HEK293 (cell line): ENCODE data around the gene RASSF1.
A peak's percentile ranks its signal among the peaks of the same experiment; 100 is the strongest.

Experiments used
- GFI1B ChIP-seq: fragments of 450-650 bp; formaldehyde crosslinking; IDR thresholded peaks from 2 replicates; pipeline ENCODE4 v1.5.1; 2016; ENCODE audit warnings: missing biosample characterization, missing genetic modification characterization
- KLF16 ChIP-seq: fragments of 450-650 bp; formaldehyde crosslinking; IDR thresholded peaks from 2 replicates; pipeline ENCODE4 v1.5.1; 2017; ENCODE audit warnings: missing biosample characterization, missing genetic modification characterization
- MYNN ChIP-seq: fragments of 450-650 bp; formaldehyde crosslinking; IDR thresholded peaks from 2 replicates; pipeline ENCODE4 v1.5.1; 2016; ENCODE audit warnings: missing biosample characterization, missing genetic modification characterization, borderline replicate concordance
- MZF1 ChIP-seq: fragments of 450-650 bp; formaldehyde crosslinking; IDR thresholded peaks from 2 replicates; pipeline ENCODE4 v1.5.1; 2017; ENCODE audit warnings: missing biosample characterization, missing genetic modification characterization, borderline replicate concordance
- SALL2 ChIP-seq: fragments of 450-650 bp; formaldehyde crosslinking; IDR thresholded peaks from 2 replicates; pipeline ENCODE4 v1.5.0; 2017; ENCODE audit warnings: missing biosample characterization, mild to moderate bottlenecking, missing genetic modification characterization, borderline replicate concordance
- SCRT1 ChIP-seq: fragments of 450-650 bp; formaldehyde crosslinking; IDR thresholded peaks from 2 replicates; pipeline ENCODE4 v1.5.1; 2016; ENCODE audit warnings: missing biosample characterization, missing genetic modification characterization, borderline replicate concordance
- SP2 ChIP-seq: fragments of 450-650 bp; formaldehyde crosslinking; IDR thresholded peaks from 2 replicates; pipeline ENCODE4 v1.5.1; 2016; ENCODE audit warnings: missing biosample characterization, missing genetic modification characterization
- ZBTB48 ChIP-seq: fragments of 450-650 bp; formaldehyde crosslinking; IDR thresholded peaks from 2 replicates; pipeline ENCODE4 v1.5.1; 2016; ENCODE audit warnings: missing biosample characterization, missing genetic modification characterization
- ZNF211 ChIP-seq: fragments of 450-650 bp; formaldehyde crosslinking; IDR thresholded peaks from 2 replicates; pipeline ENCODE4 v1.5.1; 2016; ENCODE audit warnings: low read depth, missing biosample characterization, missing genetic modification characterization
- ZNF266 ChIP-seq: fragments of 450-650 bp; formaldehyde crosslinking; IDR thresholded peaks from 2 replicates; pipeline ENCODE4 v1.5.1; 2016; ENCODE audit warnings: missing biosample characterization, missing genetic modification characterization, low read depth
- ZNF350 ChIP-seq: fragments of 450-650 bp; formaldehyde crosslinking; IDR thresholded peaks from 2 replicates; pipeline ENCODE4 v1.5.0; 2017; ENCODE audit warnings: missing biosample characterization, mild to moderate bottlenecking, missing genetic modification characterization
- ZNF433 ChIP-seq: fragments of 450-650 bp; formaldehyde crosslinking; IDR thresholded peaks from 2 replicates; pipeline ENCODE4 v1.5.1; 2016; ENCODE audit warnings: missing biosample characterization, missing genetic modification characterization, low read depth
- ZNF544 ChIP-seq: fragments of 450-650 bp; formaldehyde crosslinking; IDR thresholded peaks from 2 replicates; pipeline ENCODE4 v1.5.0; 2017; ENCODE audit warnings: missing biosample characterization, missing genetic modification characterization
- ZNF621 ChIP-seq: fragments of 450-650 bp; formaldehyde crosslinking; IDR thresholded peaks from 2 replicates; pipeline ENCODE4 v1.5.1; 2017; ENCODE audit warnings: missing biosample characterization, missing genetic modification characterization
- ZNF664 ChIP-seq: fragments of 450-650 bp; formaldehyde crosslinking; IDR thresholded peaks from 2 replicates; pipeline ENCODE4 v1.5.1; 2016; ENCODE audit warnings: missing biosample characterization, missing genetic modification characterization
- ZNF670 ChIP-seq: fragments of 450-650 bp; formaldehyde crosslinking; IDR thresholded peaks from 2 replicates; pipeline ENCODE4 v1.5.1; 2016; ENCODE audit warnings: missing biosample characterization, missing genetic modification characterization, low read depth
- ZNF707 ChIP-seq: fragments of 450-650 bp; formaldehyde crosslinking; IDR thresholded peaks from 2 replicates; pipeline ENCODE4 v1.5.1; 2016; ENCODE audit warnings: missing biosample characterization, missing genetic modification characterization
- ZXDB ChIP-seq: fragments of 450-650 bp; formaldehyde crosslinking; IDR thresholded peaks from 2 replicates; pipeline ENCODE4 v1.5.1; 2016; ENCODE audit warnings: missing biosample characterization, missing genetic modification characterization
- TF ChIP-seq, protein P1 (sequence below): fragments of 450-650 bp; formaldehyde crosslinking; IDR thresholded peaks from 2 replicates; pipeline ENCODE4 v1.5.1; 2016; ENCODE audit warnings: missing biosample characterization, missing genetic modification characterization, low read depth
- TF ChIP-seq, protein P2 (sequence below): fragments of 450-650 bp; formaldehyde crosslinking; IDR thresholded peaks from 2 replicates; pipeline ENCODE4 v1.5.1; 2016; ENCODE audit warnings: missing biosample characterization, missing genetic modification characterization
- TF ChIP-seq, protein P3 (sequence below): fragments of 450-650 bp; formaldehyde crosslinking; IDR thresholded peaks from 2 replicates; pipeline ENCODE4 v1.5.1; 2017; ENCODE audit warnings: missing biosample characterization, missing genetic modification characterization
- TF ChIP-seq, protein P4 (sequence below): fragments of 450-650 bp; formaldehyde crosslinking; IDR thresholded peaks from 2 replicates; pipeline ENCODE4; 2016; ENCODE audit warnings: missing biosample characterization, missing genetic modification characterization
- TF ChIP-seq, protein P5 (sequence below): fragments of 450-650 bp; formaldehyde crosslinking; IDR thresholded peaks from 2 replicates; pipeline ENCODE4 v1.5.1; 2016; ENCODE audit warnings: missing biosample characterization, missing genetic modification characterization
- TF ChIP-seq, protein P6 (sequence below): fragments of 450-650 bp; formaldehyde crosslinking; IDR thresholded peaks from 2 replicates; pipeline ENCODE4 v1.5.1; 2016; ENCODE audit warnings: missing biosample characterization, missing genetic modification characterization
- TF ChIP-seq, protein P7 (sequence below): fragments of 450-650 bp; formaldehyde crosslinking; IDR thresholded peaks from 2 replicates; pipeline ENCODE4 v1.5.1; 2016; ENCODE audit warnings: missing biosample characterization, missing genetic modification characterization, low read depth
- TF ChIP-seq, protein P8 (sequence below): fragments of 450-650 bp; formaldehyde crosslinking; IDR thresholded peaks from 2 replicates; pipeline ENCODE4 v1.5.1; 2017; ENCODE audit warnings: missing biosample characterization, missing genetic modification characterization

RASSF1 gene

DNA sequence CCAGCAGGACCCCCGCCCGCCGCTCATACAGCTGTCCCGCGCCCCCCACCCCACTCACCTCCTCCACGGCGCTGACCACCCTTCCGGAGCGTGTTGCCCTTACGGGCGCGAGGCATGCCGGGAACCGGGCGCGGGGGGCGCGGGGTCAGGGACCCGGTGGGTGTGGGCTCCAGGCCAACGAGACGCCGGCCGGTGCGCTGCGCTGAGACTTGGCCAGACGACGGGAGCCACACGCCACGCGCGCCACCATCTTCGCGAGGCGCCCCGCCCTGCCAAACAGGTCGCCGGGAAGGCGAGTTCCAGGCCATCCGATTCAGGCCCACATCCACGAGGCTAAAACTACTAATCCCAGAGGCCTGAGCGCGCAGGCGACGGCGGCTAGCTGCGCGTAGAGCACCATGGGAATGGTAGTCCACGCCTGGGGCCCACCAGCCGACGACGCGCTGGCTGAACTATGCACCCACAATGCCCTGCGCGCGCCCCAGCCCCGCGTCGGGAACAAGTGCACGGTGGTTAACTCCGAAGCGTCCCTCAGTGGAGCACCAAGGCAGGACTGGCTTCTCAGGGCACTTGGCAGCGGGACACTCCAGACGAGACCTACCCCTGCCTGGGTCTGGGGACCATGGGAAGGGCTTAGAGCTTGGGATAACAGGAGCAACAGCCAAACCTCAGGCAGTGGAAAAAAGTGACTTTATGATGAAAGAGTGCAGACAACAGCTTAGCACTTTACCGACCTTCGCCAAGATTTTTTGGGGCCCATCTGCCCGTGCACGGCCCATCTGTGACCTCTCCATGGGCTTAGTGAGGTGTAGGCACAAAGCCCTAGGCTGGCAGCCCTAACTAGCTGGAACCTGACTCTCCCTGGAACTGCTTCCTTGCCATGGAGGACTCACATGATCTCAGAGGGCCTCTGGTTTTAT, 48.2 kb downstream of the RASSF1 start, which contains the start of gene IFRD2 (continued):
- TF ChIP-seq, protein P1, sequence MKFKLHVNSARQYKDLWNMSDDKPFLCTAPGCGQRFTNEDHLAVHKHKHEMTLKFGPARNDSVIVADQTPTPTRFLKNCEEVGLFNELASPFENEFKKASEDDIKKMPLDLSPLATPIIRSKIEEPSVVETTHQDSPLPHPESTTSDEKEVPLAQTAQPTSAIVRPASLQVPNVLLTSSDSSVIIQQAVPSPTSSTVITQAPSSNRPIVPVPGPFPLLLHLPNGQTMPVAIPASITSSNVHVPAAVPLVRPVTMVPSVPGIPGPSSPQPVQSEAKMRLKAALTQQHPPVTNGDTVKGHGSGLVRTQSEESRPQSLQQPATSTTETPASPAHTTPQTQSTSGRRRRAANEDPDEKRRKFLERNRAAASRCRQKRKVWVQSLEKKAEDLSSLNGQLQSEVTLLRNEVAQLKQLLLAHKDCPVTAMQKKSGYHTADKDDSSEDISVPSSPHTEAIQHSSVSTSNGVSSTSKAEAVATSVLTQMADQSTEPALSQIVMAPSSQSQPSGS (tag by site-specific recombination): no peak
- TF ChIP-seq ZNF621 (tag by site-specific recombination) (no peak), KLF16 (tag by site-specific recombination) (peak; percentile 84), ZNF544 (tag by site-specific recombination) (no peak), MZF1 (tag by site-specific recombination) (no peak), ZNF707 (tag by site-specific recombination) (no peak), SP2 (peak; percentile 58), ZNF433 (tag by site-specific recombination) (no peak), GFI1B (tag by site-specific recombination) (no peak), ZNF266 (tag by site-specific recombination) (no peak), ZNF670 (tag by site-specific recombination) (no peak), ZNF664 (no peak), MYNN (no peak), ZNF211 (tag by site-specific recombination) (no peak), ZNF350 (no peak), ZBTB48 (tag by site-specific recombination) (peak; percentile 67; the same call in 1 of the 2 replicates), SALL2 (tag by site-specific recombination) (no peak), ZXDB (peak; percentile 72), SCRT1 (no peak)
- TF ChIP-seq, protein P2, sequence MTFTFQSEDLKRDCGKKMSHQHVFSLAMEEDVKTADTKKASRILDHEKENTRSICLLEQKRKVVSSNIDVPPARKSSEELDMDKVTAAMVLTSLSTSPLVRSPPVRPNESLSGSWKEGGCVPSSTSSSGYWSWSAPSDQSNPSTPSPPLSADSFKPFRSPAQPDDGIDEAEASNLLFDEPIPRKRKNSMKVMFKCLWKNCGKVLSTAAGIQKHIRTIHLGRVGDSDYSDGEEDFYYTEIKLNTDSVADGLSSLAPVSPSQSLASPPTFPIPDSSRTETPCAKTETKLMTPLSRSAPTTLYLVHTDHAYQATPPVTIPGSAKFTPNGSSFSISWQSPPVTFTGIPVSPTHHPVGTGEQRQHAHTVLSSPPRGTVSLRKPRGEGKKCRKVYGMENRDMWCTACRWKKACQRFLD (tag by site-specific recombination): peak; percentile 99
- TF ChIP-seq, protein P3, sequence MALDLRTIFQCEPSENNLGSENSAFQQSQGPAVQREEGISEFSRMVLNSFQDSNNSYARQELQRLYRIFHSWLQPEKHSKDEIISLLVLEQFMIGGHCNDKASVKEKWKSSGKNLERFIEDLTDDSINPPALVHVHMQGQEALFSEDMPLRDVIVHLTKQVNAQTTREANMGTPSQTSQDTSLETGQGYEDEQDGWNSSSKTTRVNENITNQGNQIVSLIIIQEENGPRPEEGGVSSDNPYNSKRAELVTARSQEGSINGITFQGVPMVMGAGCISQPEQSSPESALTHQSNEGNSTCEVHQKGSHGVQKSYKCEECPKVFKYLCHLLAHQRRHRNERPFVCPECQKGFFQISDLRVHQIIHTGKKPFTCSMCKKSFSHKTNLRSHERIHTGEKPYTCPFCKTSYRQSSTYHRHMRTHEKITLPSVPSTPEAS (tag by site-specific recombination): no peak
- TF ChIP-seq, protein P4, sequence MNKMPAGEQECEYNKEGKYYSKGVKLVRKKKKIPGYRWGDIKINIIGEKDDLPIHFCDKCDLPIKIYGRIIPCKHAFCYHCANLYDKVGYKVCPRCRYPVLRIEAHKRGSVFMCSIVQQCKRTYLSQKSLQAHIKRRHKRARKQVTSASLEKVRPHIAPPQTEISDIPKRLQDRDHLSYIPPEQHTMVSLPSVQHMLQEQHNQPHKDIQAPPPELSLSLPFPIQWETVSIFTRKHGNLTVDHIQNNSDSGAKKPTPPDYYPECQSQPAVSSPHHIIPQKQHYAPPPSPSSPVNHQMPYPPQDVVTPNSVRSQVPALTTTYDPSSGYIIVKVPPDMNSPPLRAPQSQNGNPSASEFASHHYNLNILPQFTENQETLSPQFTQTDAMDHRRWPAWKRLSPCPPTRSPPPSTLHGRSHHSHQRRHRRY (tag by site-specific recombination): no peak
- TF ChIP-seq, protein P5, sequence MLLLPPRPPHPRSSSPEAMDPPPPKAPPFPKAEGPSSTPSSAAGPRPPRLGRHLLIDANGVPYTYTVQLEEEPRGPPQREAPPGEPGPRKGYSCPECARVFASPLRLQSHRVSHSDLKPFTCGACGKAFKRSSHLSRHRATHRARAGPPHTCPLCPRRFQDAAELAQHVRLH (tag by site-specific recombination): no peak
- TF ChIP-seq, protein P6, sequence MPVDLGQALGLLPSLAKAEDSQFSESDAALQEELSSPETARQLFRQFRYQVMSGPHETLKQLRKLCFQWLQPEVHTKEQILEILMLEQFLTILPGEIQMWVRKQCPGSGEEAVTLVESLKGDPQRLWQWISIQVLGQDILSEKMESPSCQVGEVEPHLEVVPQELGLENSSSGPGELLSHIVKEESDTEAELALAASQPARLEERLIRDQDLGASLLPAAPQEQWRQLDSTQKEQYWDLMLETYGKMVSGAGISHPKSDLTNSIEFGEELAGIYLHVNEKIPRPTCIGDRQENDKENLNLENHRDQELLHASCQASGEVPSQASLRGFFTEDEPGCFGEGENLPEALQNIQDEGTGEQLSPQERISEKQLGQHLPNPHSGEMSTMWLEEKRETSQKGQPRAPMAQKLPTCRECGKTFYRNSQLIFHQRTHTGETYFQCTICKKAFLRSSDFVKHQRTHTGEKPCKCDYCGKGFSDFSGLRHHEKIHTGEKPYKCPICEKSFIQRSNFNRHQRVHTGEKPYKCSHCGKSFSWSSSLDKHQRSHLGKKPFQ (tag by site-specific recombination): no peak
- TF ChIP-seq, protein P7, sequence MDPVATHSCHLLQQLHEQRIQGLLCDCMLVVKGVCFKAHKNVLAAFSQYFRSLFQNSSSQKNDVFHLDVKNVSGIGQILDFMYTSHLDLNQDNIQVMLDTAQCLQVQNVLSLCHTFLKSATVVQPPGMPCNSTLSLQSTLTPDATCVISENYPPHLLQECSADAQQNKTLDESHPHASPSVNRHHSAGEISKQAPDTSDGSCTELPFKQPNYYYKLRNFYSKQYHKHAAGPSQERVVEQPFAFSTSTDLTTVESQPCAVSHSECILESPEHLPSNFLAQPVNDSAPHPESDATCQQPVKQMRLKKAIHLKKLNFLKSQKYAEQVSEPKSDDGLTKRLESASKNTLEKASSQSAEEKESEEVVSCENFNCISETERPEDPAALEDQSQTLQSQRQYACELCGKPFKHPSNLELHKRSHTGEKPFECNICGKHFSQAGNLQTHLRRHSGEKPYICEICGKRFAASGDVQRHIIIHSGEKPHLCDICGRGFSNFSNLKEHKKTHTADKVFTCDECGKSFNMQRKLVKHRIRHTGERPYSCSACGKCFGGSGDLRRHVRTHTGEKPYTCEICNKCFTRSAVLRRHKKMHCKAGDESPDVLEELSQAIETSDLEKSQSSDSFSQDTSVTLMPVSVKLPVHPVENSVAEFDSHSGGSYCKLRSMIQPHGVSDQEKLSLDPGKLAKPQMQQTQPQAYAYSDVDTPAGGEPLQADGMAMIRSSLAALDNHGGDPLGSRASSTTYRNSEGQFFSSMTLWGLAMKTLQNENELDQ (tag by site-specific recombination): no peak
- TF ChIP-seq, protein P8, sequence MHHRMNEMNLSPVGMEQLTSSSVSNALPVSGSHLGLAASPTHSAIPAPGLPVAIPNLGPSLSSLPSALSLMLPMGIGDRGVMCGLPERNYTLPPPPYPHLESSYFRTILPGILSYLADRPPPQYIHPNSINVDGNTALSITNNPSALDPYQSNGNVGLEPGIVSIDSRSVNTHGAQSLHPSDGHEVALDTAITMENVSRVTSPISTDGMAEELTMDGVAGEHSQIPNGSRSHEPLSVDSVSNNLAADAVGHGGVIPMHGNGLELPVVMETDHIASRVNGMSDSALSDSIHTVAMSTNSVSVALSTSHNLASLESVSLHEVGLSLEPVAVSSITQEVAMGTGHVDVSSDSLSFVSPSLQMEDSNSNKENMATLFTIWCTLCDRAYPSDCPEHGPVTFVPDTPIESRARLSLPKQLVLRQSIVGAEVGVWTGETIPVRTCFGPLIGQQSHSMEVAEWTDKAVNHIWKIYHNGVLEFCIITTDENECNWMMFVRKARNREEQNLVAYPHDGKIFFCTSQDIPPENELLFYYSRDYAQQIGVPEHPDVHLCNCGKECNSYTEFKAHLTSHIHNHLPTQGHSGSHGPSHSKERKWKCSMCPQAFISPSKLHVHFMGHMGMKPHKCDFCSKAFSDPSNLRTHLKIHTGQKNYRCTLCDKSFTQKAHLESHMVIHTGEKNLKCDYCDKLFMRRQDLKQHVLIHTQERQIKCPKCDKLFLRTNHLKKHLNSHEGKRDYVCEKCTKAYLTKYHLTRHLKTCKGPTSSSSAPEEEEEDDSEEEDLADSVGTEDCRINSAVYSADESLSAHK (tag by site-specific recombination): no peak
